Type B pancreatic cell (in vitro differentiated cells): Measurements from ENCODE around the gene OR2A12. TPM values are rescaled to one million over a fixed set of nuclear protein-coding genes. Genes with fewer than 3 reads are reported as not detected.
"Not testable (repeated sequence)": the region's sequence is repeated elsewhere in the genome, so short reads cannot be mapped to it uniquely, and the experiment has no call there.

Experiments
- DNase-seq: peaks from one replicate; pipeline ENCODE4 v3.0.0; 2021; ENCODE audit warnings: mixed read lengths; ENCODE audit not compliant: unreplicated experiment; ENCODE audit errors: extremely low spot score
- H3K27ac Mint-ChIP-seq: 2 replicates; pipeline ENCODE4 v1.8.0; 2021; ENCODE audit warnings: mild to moderate bottlenecking, mixed read lengths
- H3K27me3 Mint-ChIP-seq: 2 replicates; pipeline ENCODE4 v1.8.0; 2021; ENCODE audit warnings: mixed read lengths
- H3K36me3 Mint-ChIP-seq: 2 replicates; pipeline ENCODE4 v1.8.0; 2021; ENCODE audit warnings: mixed read lengths
- H3K4me1 Mint-ChIP-seq: one replicate; pipeline ENCODE4 v1.8.0; 2021; ENCODE audit warnings: mixed read lengths; ENCODE audit not compliant: unreplicated experiment
- H3K4me3 Mint-ChIP-seq: 2 replicates; pipeline ENCODE4 v1.8.0; 2021; ENCODE audit warnings: mild to moderate bottlenecking, mixed read lengths
- H3K9me3 Mint-ChIP-seq: 2 replicates; pipeline ENCODE4 v1.8.0; 2021; ENCODE audit warnings: mixed read lengths
- CTCF ChIP-seq: fragments of 200-600 bp; sonication (generic); conservative IDR thresholded peaks from 2 replicates; pipeline ENCODE4 v1.5.0; 2021; ENCODE audit warnings: antibody characterized with exemption, mild to moderate bottlenecking
- total RNA-seq: library from RNA; stranded (reverse); gene quantifications from 2 replicates; pipeline ENCODE4 v1.2.1, GENCODE V29; 2021; ENCODE audit warnings: low replicate concordance

Gene OR2A12
- total RNA-seq, 1 donor from 2014 or later: not detected

- Mint-ChIP-seq H3K4me3 (no peak overlapping the region), H3K36me3 (no peaks in the 10 kb centered on the region), H3K9me3 (no peaks in the 10 kb centered on the region), H3K27me3 (peaks cover 2% of the 10 kb centered on the region), H3K4me1 (no peaks in the 10 kb centered on the region), H3K27ac (no peak overlapping the region)
- no peak for DNase-seq
- TF ChIP-seq CTCF: no peak
Observed at GRCh38 chr7:144049491-144049890, 36.6 kb upstream of the OR2A12 start.

GRCh38 chr7:144050093-144050492 is 36.0 kb upstream of the OR2A12 start:
- H3K36me3 Mint-ChIP-seq: no peaks in the 10 kb centered on the region
- no peak overlapping the region for H3K27ac Mint-ChIP-seq
- no peak overlapping the region for H3K4me3 Mint-ChIP-seq
- TF ChIP-seq CTCF: no peak
- peaks cover 2% of the 10 kb centered on the region for H3K27me3 Mint-ChIP-seq
- H3K9me3 Mint-ChIP-seq: no peaks in the 10 kb centered on the region
- no peaks in the 10 kb centered on the region for H3K4me1 Mint-ChIP-seq
- no peak for DNase-seq

GRCh38 chr7:144050884-144051283 is 35.2 kb upstream of the OR2A12 start:
- not testable (repeated sequence) for H3K27me3 Mint-ChIP-seq, H3K4me3 Mint-ChIP-seq, H3K4me1 Mint-ChIP-seq, DNase-seq, H3K27ac Mint-ChIP-seq, H3K36me3 Mint-ChIP-seq, H3K9me3 Mint-ChIP-seq

- Mint-ChIP-seq H3K36me3 (no peaks in the 10 kb centered on the region), H3K4me3 (no peak overlapping the region), H3K27me3 (no peaks in the 10 kb centered on the region), H3K4me1 (no peaks in the 10 kb centered on the region), H3K9me3 (no peaks in the 10 kb centered on the region), H3K27ac (no peak overlapping the region)
- TF ChIP-seq CTCF: no peak
- DNase-seq: no peak
Observed at GRCh38 chr7:144057954-144058353, 28.1 kb upstream of the OR2A12 start.

- no peaks in the 10 kb centered on the region for H3K9me3 Mint-ChIP-seq
- no peak overlapping the region for H3K27ac Mint-ChIP-seq
- peaks cover 7% of the 10 kb centered on the region for H3K27me3 Mint-ChIP-seq
- no peaks in the 10 kb centered on the region for H3K36me3 Mint-ChIP-seq
- peak; percentile 59 for TF ChIP-seq CTCF
- no peaks in the 10 kb centered on the region for H3K4me1 Mint-ChIP-seq
- no peak overlapping the region for H3K4me3 Mint-ChIP-seq
- DNase-seq: no peak
Observed at GRCh38 chr7:144063710-144064109, 22.4 kb upstream of the OR2A12 start.

GRCh38 chr7:144069511-144069910 is 16.6 kb upstream of the OR2A12 start, which contains the start of gene OR2A25:
TSS of gene OR2A25 (plus strand) at chr7:144069811. CDS start at chr7:144074220, 4,409 bp downstream.
- Mint-ChIP-seq H3K27ac (no peak within 1 kb of the TSS), H3K9me3 (no peaks in the 10 kb centered on the region), H3K27me3 (peaks cover 4% of the 10 kb centered on the region), H3K36me3 (no peaks in the 10 kb centered on the region), H3K4me1 (no peaks in the 10 kb centered on the region), H3K4me3 (no peak within 1 kb of the TSS)
- no peak for DNase-seq
- no peak for TF ChIP-seq CTCF
